ENCODE results near the gene NPNT. TPM values are rescaled to one million over a fixed set of nuclear protein-coding genes. Genes with fewer than 3 reads are reported as not detected.

The NPNT gene
- total RNA-seq, 1 experiment from 2014 or later: 1.4 TPM

DNA sequence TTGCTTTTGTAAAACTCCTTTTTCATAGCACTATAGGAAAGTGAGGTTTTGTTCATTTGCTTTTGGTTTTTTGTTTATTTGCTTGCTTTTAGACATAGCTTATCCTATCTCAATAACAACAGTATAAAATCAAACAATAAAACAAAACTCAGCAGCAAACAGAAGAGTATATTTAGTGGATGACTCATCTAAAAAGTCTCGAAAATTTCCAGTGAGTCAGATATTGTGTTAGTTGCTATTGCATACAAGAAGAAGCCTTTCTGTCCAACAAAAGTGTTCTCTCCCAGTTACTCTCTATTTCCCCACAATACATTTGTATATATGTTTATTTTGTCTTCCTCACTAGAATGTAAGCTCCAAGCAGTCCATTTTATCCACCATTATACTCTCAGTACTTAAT lies 36.0 kb upstream of the NPNT start:
- DNase-seq (ENCODE audit: low spot score) (no peak), ATAC-seq (no peak)
- Mint-ChIP-seq H3K9me3 (peaks cover 77% of the 10 kb centered on the region), H3K4me3 (no peak overlapping the region), H3K4me1 (no peaks in the 10 kb centered on the region), H3K27ac (no peak overlapping the region), H3K36me3 (peaks cover 60% of the 10 kb centered on the region), H3K27me3 (ENCODE audit: low read depth) (peaks cover 11% of the 10 kb centered on the region)
- CTCF ChIA-PET: no interaction called here
- POLR2A ChIA-PET: no interaction called here
- TF ChIP-seq SP1 (CRISPR knock-in tag; conservative IDR thresholded peaks at IDR 0.05) (no peak), ELF4 (CRISPR knock-in tag; IDR thresholded peaks at IDR 0.05; ENCODE audit: low read depth) (no peak), NR3C1 (CRISPR knock-in tag; conservative IDR thresholded peaks at IDR 0.05; ENCODE audit: low read depth) (no peak), SMAD4 (CRISPR knock-in tag; IDR thresholded peaks at IDR 0.05) (no peak), ZNF416 (CRISPR knock-in tag; IDR thresholded peaks at IDR 0.05) (no peak), IRF2 (CRISPR knock-in tag; IDR thresholded peaks at IDR 0.05; ENCODE audit: borderline replicate concordance, low read depth) (no peak), ZNF232 (CRISPR knock-in tag; IDR thresholded peaks at IDR 0.05) (no peak), RELA (CRISPR knock-in tag; IDR thresholded peaks at IDR 0.05; ENCODE audit: borderline replicate concordance) (no peak), ZNF219 (CRISPR knock-in tag; IDR thresholded peaks at IDR 0.05; ENCODE audit: borderline replicate concordance) (no peak), CTCF (IDR thresholded peaks at IDR 0.05) (no peak), ZBTB43 (CRISPR knock-in tag; IDR thresholded peaks at IDR 0.05) (no peak), FOXK1 (CRISPR knock-in tag; IDR thresholded peaks at IDR 0.05) (no peak)
- TF ChIP-seq, protein P1, sequence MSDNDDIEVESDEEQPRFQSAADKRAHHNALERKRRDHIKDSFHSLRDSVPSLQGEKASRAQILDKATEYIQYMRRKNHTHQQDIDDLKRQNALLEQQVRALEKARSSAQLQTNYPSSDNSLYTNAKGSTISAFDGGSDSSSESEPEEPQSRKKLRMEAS (CRISPR knock-in tag; IDR thresholded peaks at IDR 0.05): no peak
- TF ChIP-seq, protein P2, sequence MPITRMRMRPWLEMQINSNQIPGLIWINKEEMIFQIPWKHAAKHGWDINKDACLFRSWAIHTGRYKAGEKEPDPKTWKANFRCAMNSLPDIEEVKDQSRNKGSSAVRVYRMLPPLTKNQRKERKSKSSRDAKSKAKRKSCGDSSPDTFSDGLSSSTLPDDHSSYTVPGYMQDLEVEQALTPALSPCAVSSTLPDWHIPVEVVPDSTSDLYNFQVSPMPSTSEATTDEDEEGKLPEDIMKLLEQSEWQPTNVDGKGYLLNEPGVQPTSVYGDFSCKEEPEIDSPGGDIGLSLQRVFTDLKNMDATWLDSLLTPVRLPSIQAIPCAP (CRISPR knock-in tag; IDR thresholded peaks at IDR 0.05): no peak
- TF ChIP-seq, protein P3, sequence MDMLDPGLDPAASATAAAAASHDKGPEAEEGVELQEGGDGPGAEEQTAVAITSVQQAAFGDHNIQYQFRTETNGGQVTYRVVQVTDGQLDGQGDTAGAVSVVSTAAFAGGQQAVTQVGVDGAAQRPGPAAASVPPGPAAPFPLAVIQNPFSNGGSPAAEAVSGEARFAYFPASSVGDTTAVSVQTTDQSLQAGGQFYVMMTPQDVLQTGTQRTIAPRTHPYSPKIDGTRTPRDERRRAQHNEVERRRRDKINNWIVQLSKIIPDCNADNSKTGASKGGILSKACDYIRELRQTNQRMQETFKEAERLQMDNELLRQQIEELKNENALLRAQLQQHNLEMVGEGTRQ (CRISPR knock-in tag; IDR thresholded peaks at IDR 0.05): no peak
- TF ChIP-seq, protein P4, sequence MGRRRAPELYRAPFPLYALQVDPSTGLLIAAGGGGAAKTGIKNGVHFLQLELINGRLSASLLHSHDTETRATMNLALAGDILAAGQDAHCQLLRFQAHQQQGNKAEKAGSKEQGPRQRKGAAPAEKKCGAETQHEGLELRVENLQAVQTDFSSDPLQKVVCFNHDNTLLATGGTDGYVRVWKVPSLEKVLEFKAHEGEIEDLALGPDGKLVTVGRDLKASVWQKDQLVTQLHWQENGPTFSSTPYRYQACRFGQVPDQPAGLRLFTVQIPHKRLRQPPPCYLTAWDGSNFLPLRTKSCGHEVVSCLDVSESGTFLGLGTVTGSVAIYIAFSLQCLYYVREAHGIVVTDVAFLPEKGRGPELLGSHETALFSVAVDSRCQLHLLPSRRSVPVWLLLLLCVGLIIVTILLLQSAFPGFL (CRISPR knock-in tag; IDR thresholded peaks at IDR 0.05; ENCODE audit: borderline replicate concordance): no peak
- TF ChIP-seq, protein P5, sequence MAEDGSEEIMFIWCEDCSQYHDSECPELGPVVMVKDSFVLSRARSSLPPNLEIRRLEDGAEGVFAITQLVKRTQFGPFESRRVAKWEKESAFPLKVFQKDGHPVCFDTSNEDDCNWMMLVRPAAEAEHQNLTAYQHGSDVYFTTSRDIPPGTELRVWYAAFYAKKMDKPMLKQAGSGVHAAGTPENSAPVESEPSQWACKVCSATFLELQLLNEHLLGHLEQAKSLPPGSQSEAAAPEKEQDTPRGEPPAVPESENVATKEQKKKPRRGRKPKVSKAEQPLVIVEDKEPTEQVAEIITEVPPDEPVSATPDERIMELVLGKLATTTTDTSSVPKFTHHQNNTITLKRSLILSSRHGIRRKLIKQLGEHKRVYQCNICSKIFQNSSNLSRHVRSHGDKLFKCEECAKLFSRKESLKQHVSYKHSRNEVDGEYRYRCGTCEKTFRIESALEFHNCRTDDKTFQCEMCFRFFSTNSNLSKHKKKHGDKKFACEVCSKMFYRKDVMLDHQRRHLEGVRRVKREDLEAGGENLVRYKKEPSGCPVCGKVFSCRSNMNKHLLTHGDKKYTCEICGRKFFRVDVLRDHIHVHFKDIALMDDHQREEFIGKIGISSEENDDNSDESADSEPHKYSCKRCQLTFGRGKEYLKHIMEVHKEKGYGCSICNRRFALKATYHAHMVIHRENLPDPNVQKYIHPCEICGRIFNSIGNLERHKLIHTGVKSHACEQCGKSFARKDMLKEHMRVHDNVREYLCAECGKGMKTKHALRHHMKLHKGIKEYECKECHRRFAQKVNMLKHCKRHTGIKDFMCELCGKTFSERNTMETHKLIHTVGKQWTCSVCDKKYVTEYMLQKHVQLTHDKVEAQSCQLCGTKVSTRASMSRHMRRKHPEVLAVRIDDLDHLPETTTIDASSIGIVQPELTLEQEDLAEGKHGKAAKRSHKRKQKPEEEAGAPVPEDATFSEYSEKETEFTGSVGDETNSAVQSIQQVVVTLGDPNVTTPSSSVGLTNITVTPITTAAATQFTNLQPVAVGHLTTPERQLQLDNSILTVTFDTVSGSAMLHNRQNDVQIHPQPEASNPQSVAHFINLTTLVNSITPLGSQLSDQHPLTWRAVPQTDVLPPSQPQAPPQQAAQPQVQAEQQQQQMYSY (CRISPR knock-in tag; IDR thresholded peaks at IDR 0.05): no peak
